GM21390 (cell line): Measurements from ENCODE around the gene FGFBP1.

ENCODE experiments used
- ATAC-seq: cut with Tn5 transposase; IDR thresholded peaks from one replicate; pipeline ENCODE4 v1.9.1; 2021; ENCODE audit not compliant: unreplicated experiment

FGFBP1 gene

GRCh38 chr4:15913631-15913970 lies 24.9 kb downstream of the FGFBP1 start:
- ATAC-seq = no peak

GRCh38 chr4:15912961-15913630 lies 25.4 kb downstream of the FGFBP1 start:
- ATAC-seq = no peak

GRCh38 chr4:15912236-15912635 lies 26.3 kb downstream of the FGFBP1 start:
- no peak for ATAC-seq

GRCh38 chr4:15910155-15910940 lies 28.2 kb downstream of the FGFBP1 start:
- no peak for ATAC-seq

- ATAC-seq = no peak
Measured at GRCh38 chr4:15907430-15907829, 31.1 kb downstream of the FGFBP1 start.

GRCh38 chr4:15906020-15906443 lies 32.5 kb downstream of the FGFBP1 start:
- ATAC-seq = no peak

GRCh38 chr4:15902746-15903145 lies 35.8 kb downstream of the FGFBP1 start:
- no peak for ATAC-seq

GRCh38 chr4:15901998-15902397 lies 36.5 kb downstream of the FGFBP1 start:
- no peak for ATAC-seq

- no peak for ATAC-seq
Measured at GRCh38 chr4:15901007-15901406, 37.5 kb downstream of the FGFBP1 start.

GRCh38 chr4:15899511-15899910 lies 39.0 kb downstream of the FGFBP1 start:
- ATAC-seq = no peak

GRCh38 chr4:15898902-15899301 lies 39.6 kb downstream of the FGFBP1 start:
- ATAC-seq = no peak

GRCh38 chr4:15897577-15897976 lies 41.0 kb downstream of the FGFBP1 start:
- ATAC-seq = no peak

- ATAC-seq = no peak
Measured at GRCh38 chr4:15894921-15895916, 43.3 kb downstream of the FGFBP1 start.

- no peak for ATAC-seq
Measured at GRCh38 chr4:15894393-15894792, 44.1 kb downstream of the FGFBP1 start.

- ATAC-seq = no peak
Measured at GRCh38 chr4:15893962-15894361, 44.6 kb downstream of the FGFBP1 start.

GRCh38 chr4:15891312-15891711 lies 47.2 kb downstream of the FGFBP1 start:
- no peak for ATAC-seq

GRCh38 chr4:15890246-15890829 lies 48.2 kb downstream of the FGFBP1 start:
- no peak for ATAC-seq

- no peak for ATAC-seq
Measured at GRCh38 chr4:15888515-15888914, 50.0 kb downstream of the FGFBP1 start.
